ENCODE results near the gene RNF14. TPM values are rescaled to one million over a fixed set of nuclear protein-coding genes. Genes with fewer than 3 reads are reported as not detected.
A peak's percentile ranks its signal among the peaks of the same experiment; 100 is the strongest.
"Not testable (repeated sequence)": the region's sequence is repeated elsewhere in the genome, so short reads cannot be mapped to it uniquely, and the experiment has no call there.

The RNF14 gene, protein sequence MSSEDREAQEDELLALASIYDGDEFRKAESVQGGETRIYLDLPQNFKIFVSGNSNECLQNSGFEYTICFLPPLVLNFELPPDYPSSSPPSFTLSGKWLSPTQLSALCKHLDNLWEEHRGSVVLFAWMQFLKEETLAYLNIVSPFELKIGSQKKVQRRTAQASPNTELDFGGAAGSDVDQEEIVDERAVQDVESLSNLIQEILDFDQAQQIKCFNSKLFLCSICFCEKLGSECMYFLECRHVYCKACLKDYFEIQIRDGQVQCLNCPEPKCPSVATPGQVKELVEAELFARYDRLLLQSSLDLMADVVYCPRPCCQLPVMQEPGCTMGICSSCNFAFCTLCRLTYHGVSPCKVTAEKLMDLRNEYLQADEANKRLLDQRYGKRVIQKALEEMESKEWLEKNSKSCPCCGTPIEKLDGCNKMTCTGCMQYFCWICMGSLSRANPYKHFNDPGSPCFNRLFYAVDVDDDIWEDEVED
- 61.5 and 65.6 TPM in 2 replicates for total RNA-seq (2014; rRNA removed; shearing (Covaris generic))

DNA sequence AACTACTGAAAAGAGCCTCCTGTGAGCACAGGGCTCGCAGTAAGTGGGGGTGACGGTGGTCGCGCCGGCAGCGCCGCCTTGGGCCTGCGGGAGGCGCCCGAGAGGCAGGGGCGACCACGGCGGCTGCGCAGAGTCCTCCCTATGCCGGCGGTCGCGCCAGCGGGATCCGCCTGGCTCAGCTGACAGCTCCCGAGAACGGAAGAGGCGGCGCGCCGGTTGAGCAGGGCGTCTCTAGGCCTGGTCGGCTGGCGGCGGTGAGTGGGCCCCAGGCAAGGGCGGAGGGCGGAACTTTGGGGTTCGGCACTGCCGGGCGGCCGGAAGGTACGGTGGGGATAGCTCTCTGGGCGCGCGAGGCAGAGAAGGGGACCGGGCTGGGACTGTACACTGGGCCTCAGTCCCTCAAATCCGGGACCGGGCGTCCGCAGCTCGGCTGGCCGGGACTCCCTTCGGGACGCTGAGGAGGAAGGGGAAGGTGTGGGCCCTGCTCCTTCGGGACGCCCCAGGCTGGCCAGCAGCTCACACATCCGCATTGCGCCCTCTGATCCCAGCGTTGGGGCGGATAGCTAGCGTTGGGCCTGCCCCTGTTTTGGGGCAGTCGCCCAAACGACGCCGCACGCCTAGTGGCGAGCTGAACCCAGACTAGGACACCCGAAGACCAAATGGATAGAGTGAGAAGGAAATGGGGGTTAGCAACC is at the start of gene RNF14:
TSS of gene RNF14 (plus strand) at position 192 of the 695 bp plus-strand sequence. CDS start 4,484 bp downstream, outside the sequence.
- peak; percentile 91 for DNase-seq (ENCODE audit: low spot score)
- in situ Hi-C loops (cut with HindIII; ENCODE audit: low sequenced_read_pairs): no loop called here

DNA sequence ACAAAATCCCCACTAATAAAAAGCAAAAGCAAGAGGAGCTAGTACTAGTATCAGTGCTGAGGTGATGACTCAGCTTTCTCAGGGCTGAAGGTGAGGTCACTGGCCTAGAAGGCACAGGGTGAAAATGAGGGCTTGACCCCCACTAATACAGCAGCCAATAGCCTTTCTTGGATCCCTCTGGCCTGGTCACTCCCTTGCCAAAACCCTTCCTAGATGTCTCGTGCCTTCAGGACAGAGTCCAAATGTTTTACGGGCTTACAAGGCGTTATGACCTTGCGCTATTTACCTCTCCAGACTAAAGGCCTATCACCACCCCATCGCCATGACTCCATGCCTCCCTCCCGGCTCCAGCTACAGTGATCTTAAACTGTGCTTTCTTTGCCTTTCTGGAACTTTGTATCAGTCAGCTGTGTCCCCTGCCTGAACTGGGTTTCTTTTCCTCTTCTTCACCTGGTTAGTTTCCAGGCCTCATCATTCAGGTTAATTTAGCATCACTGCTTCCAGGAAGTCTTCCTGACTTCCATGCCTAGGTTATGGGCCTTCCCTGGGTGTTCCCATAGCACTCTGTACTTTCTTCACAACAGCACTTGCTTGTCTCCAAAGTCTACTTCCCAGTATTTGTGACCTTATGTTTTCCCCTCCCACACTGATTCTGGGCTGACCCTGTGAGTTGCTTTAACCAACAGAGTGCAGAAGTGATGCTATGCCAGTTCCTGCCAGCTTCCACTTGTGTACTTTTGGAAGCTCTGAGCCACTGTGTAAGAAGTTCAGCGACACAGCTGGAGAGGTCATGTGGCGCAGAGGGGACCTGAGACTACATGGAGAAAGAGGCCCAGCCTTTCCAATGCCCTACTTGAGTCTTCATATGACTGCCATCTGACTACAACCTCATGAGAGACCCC is 49.4 kb upstream of the RNF14 start:
- in situ Hi-C loops (cut with HindIII; ENCODE audit: low sequenced_read_pairs): no loop called here
- DNase-seq (ENCODE audit: low spot score): no peak

DNA sequence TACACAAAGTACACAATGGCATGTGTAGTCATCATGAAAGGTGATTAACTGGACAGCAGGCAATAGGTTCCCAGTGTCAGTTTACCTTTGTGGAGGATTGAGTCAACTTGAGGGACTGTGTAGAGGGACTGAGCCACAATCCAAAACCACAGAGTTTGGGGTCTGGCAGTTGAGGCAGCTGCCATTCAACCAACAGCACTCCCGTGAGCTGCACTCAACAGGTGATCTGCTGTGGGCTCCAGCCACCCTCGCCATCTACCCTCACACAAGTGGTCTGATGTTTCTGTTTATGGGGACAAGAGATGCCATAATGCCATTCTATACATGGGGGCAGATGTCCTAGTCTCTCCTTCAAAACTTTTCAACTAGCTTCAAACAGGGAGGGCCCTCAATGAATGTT is 48.1 kb upstream of the RNF14 start:
- DNase-seq (ENCODE audit: low spot score): no peak
- in situ Hi-C loops (cut with HindIII; ENCODE audit: low sequenced_read_pairs): no loop called here

DNA sequence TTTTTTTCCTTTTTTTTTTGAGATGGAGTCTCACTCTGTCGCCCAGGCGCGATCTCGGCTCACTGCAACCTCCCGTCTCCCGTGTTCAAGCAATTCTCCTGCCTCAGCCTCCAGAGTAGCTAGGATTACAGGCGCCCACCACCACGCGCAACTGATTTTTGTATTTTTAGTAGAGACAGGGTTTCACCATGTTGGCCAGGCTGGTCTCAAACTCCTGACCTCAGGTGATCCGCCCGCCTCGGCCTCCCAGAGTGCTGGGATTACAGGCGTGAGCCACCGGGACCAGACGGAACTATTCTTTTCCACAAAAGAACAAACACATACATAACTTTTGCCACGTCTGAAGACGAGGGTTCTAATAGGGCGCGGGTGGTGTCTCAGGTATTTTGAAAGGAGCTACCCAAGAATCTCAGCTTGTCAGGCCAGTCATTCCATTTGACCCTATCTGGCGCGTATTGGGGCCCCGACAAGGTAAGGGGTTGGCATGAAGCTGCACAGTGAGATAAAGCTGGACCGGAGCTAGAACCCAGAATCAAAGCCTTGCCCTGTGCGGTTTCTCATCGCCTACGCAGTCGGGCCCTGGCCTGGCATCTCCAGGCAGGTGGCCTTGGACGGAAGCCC is 46.0 kb upstream of the RNF14 start:
- in situ Hi-C loops (cut with HindIII; ENCODE audit: low sequenced_read_pairs); DNase-seq (ENCODE audit: low spot score): not testable (repeated sequence)

DNA sequence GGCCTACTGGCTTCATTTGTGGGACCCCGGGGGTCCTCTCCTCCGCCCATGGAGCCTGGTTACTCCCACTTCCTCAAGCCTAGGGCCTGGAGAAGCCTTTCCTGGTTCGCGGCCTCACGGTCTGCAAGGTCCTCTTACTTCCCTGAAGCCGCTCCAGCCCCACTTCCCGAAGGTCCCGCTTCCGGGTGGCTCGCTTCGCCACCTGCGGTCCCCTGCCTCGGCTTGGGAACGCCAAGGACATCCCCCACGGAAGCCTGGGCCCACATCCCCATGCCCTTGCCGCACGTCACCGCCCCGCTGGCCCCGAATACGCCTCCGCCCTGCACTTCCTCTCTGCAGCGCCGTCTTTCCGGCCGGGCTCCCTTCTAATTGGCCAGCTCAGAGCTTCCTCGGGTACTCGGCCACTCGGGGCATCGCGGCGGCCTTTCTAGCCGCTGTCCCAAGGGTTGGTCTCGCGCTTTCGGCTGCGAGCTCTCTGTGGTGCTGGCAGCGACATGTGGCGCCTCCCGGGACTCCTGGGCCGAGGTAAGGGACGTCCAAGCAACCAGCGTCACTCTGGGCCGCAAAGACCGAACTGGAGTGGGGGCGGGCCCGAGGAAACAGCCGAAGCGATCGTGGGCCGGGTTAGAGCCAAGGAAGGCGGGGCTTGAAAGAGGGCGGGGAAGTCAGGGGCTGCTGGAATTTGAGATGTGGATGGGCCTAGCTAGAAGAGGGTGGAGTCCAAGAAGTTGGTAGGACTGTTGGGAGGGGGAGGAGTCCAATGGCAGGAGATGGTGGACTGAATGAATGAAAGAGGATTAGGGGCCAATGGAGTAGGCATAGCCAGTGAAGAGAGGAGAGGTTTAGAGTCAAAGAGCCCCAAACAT is 45.2 kb upstream of the RNF14 start, which contains the start of gene DELE1:
TSS of gene DELE1 (plus strand) at position 424 of the 866 bp plus-strand sequence. CDS start at position 495, 71 bp downstream.
- DNase-seq (ENCODE audit: low spot score): peak; percentile 96
- in situ Hi-C loops (cut with HindIII; ENCODE audit: low sequenced_read_pairs): no loop called here

DNA sequence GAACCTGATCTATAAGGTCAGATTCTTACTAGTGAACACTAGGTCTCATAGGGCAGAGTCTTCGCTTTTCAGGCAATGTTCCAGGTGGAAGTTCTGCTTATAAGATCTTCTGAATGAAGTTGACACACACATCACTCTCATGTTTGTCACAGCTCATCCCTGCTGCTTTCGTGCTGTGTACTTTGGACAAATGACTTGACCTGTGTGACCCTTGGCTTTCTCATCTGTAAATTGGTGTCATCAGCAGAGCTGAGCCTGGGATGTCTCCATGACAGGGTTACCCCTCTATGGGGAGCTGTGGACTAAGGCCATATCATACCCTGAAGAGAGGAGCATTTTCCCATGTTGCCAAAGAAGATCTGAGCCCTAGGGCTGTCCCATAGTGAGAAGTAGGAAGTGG is 42.5 kb upstream of the RNF14 start:
- DNase-seq (ENCODE audit: low spot score): no peak
- in situ Hi-C loops (cut with HindIII; ENCODE audit: low sequenced_read_pairs): no loop called here

DNA sequence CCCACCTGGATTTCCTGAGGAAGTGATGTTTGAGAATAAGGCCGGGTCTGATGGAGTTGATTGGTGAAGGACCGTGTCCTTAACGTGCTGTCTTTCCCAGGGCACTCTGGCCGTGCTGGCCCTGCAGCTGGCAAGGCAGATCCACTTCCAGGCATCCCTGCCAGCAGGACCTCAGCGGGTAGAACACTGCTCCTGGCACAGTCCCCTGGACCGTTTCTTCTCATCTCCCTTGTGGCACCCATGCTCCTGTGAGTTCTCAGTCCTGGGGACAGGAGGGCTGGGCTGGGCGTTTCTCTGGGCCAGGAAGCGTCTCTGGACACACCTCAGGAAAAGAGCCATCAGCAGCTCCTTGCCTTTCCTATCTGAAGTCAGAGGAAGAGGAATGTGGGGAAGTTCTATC is 40.9 kb upstream of the RNF14 start:
- in situ Hi-C loops (cut with HindIII; ENCODE audit: low sequenced_read_pairs): no loop called here
- DNase-seq (ENCODE audit: low spot score): no peak

DNA sequence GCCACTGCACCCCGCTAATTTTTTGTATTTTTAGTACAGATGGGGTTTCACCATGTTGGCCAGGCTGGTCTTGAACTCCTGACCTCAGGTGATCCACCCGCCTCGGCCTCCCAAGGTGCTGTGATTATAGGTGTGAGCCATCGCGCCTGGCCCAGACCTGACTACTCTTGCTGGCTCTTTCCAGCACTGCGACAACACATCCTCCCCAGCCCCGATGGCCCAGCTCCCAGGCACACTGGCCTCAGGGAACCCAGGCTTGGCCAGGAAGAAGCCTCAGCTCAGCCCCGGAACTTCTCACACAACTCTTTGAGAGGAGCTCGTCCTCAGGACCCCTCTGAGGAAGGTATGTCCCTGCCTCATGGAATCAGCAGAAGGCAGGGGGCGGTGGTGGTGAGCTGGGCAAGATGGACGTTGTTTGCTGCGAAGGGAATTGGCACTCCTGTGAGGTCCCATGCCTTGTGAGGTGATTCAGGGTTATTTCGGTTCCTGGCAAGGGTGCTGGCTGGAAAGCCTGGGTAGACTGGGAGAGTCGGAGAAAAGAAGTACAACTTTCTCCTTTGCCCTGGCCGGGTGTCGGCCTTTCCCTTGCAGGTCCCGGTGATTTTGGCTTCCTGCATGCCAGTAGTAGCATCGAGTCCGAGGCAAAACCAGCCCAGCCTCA is 39.4 kb upstream of the RNF14 start:
- no peak for DNase-seq (ENCODE audit: low spot score)
- in situ Hi-C loops (cut with HindIII; ENCODE audit: low sequenced_read_pairs): no loop called here

DNA sequence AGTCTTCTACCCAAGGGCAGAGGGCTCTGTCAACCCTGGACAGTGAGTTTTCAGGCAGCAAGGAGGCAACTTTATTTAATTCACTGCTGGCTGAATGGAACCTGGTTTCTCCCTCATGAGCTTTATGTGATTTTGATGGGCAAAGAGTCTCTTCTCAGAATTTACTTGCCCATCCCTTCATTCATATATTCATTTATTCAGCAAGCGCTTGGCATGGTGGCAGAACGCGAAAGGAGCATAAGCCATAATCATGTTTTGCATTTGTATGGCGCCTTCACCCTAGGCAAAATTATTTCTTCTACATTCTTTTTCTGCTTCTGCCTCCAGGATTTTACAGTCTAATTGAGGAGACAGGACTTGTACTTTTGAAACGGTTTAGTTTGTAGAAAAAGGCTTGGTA is 37.2 kb upstream of the RNF14 start:
- in situ Hi-C loops (cut with HindIII; ENCODE audit: low sequenced_read_pairs): no loop called here

DNA sequence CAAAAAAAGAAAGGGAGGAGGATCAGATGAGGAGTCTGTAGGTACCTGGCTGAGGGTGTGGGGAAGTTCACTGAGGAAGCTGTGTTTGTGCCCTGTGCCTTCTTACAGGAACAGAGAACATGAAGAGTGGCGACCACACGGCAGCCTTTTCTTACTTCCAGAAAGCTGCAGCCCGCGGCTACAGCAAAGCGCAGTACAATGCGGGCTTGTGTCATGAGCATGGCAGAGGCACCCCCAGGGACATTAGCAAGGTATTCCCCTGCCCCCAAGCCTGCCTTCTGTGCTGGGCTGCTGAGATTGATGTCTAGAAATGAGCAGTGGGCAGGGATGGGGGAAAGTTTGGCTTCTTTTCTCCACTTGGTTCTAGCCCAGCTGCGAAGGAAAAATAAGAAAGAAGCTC is 35.8 kb upstream of the RNF14 start:
- no peak for DNase-seq (ENCODE audit: low spot score)
- in situ Hi-C loops (cut with HindIII; ENCODE audit: low sequenced_read_pairs): no loop called here

More for the DNA sequence above, 37.2 kb upstream of the RNF14 start:
- no peak for DNase-seq (ENCODE audit: low spot score)

DNA sequence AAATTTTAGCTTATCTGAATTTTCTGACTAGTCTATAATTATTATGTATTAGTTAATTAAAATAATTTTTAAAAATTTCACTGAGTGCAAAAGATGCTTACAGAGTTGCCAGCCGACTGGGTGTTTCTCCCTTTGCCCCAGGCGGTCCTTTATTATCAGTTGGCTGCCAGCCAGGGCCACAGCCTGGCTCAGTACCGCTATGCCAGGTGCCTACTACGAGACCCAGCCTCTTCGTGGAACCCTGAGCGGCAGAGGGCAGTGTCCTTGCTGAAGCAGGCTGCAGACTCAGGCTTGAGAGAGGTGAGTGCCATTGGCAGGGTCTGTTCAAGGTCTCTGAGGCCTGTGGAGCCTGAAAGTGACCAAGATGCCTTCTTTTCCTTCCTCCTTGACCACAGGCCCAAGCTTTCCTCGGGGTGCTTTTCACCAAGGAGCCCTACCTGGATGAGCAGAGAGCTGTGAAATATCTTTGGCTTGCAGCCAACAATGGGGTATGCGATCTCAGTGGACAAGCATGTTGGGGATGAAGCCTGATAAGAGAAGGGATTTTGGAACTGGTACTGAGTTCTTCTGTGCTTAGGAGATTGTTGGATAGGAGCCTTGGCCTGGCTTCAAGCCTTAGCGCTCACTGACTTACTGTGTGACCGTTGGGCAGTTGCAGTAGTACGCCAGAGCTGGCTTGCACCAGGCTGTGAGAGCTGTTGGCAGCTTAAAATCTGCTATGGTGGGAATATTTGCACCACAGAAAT is 34.6 kb upstream of the RNF14 start:
- in situ Hi-C loops (cut with HindIII; ENCODE audit: low sequenced_read_pairs): no loop called here
- DNase-seq (ENCODE audit: low spot score): peak; percentile 82

DNA sequence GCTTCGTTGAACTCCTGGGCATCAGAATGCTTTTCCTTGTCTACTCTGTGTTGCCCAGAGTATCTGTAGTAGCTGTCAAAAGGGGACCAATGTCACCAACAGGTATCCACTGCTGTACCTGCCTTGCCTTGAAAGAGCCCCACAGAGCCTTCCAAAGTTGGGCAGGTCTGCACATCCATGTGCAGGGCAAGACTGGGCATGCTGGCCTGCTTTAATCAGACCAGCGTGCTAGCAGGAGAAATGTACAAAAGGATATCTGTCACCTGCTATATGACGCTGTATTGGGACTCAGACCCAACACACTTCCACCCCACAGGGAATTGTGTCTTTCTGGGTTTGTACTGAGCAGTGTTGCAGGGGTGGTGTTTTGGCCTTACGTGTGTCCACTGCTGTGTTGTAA is 33.4 kb upstream of the RNF14 start:
- DNase-seq (ENCODE audit: low spot score): no peak
- in situ Hi-C loops (cut with HindIII; ENCODE audit: low sequenced_read_pairs): no loop called here

DNA sequence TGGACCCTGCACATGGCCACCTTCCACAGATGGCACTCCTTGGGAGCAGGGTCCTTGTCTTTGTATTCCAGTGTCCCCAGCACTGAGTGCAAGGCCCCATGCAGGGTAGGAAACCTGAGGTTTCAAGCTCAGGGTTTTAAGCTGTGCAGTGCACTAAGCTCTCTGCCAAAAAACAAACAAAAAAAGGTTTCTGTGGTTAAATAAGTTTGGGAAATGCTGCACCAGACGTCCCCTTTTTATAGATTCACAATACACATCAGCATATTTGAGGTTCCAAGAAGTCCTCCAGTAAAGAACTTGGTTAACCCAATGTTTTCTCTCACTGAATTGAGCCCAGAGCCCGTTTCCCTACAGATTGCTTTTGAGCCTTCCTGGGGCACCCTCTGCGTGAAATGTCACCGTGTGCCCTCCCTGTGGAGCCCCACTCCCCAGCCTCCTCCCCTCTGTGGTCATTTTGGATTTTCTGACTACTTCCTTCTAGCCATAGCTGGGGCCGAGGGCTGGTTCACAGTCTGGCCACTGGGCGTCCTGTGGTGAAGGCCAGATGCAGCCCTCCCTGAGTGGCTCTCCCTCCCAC is 28.1 kb upstream of the RNF14 start:
- peak; percentile 32 for DNase-seq (ENCODE audit: low spot score)
- in situ Hi-C loops (cut with HindIII; ENCODE audit: low sequenced_read_pairs): no loop called here

DNA sequence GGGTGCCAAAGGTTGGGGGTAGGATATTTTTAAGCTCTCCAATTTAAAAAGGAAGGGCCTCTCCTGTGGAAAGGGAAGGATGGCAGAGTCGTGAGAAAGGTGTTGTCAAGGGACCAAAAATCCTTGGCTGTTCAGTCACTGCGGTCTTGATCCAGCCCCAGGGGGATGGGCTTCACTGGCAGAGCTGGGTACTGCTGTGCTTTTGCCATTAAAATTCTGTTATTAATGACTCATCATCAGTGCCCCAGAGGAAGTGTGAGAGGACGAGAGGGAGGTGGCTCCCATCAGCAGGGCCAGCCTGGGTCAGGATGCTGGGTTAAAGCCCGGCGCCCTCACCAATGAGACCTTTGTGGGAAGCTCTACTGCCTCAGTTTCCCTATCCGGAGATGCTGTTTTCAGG is 27.6 kb upstream of the RNF14 start:
- no peak for DNase-seq (ENCODE audit: low spot score)
- in situ Hi-C loops (cut with HindIII; ENCODE audit: low sequenced_read_pairs): no loop called here

DNA sequence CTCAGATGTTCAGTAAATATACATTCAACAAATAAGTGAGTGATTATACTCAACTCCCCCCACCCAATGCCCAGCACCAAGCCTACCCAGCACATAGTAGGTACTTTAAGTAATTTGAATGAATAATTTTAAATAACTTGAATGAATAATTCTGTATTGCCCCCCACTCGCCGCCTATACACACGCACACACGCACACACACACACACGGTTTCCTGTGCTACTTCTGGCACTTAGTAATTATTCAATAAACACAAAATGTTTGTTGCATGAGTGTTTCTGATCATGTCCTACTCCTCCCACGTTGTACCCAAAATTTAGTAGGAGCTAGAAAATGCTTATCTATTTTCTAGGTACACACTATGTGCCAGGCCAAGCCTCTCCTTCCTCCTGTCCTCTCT is 27.1 kb upstream of the RNF14 start:
- DNase-seq (ENCODE audit: low spot score): no peak
- in situ Hi-C loops (cut with HindIII; ENCODE audit: low sequenced_read_pairs): no loop called here

DNA sequence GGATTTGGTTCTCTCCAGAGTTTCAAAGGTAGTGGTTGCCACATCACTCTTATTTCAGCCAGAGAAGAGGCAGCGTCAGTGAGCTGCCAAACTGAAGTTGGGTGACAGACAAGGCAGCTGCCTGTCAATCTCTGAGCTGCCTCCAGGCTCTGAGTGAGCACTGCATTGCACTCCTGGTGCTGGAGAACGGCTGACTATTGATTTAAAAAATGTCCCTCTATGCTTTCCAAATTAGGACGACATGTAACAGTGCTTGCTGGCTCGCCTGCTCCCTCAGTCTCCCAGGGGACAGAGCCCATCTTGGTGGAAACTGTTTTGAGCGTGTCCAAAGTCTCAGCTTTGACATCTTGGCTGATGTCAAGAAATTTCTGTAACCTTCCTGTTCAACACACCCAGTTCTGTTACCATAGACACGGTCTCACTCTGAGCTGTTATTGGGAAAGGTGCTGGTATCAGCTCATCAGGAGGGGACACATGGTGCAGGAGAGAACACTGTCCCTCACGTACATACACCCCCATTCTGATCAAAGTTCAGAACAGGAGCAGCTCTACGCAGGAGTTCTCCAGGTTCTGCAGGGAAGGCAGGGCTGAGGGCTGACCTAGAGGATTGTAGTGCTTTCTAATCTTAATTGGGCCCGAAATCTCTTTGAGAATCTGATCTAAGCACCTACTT is 26.6 kb upstream of the RNF14 start:
- in situ Hi-C loops (cut with HindIII; ENCODE audit: low sequenced_read_pairs): no loop called here
- no peak for DNase-seq (ENCODE audit: low spot score)

Measured in G401 (cell line).